HEK293T (cell line): Measurements from ENCODE around the gene NTN4.

ENCODE experiments used
- CTCF ChIA-PET: fragments of 350-600 bp; formaldehyde crosslinking; extraction: SDS; loops from one replicate; lab custom pipeline; 2021; ENCODE audit warnings: antibody characterized with exemption, inconsistent platforms; lab: Yijun Ruan, JAX
- POLR2A ChIA-PET: fragments of 350-600 bp; formaldehyde crosslinking; extraction: SDS; loops from one replicate; lab custom pipeline; 2020; ENCODE audit warnings: antibody characterized with exemption, inconsistent platforms; lab: Yijun Ruan, JAX
- DNase-seq: peaks from one replicate; pipeline ENCODE4 v3.0.0; 2012; ENCODE audit warnings: mixed read lengths; ENCODE audit errors: extremely low spot score
- ARNT ChIP-seq: fragments of 450-650 bp; IDR thresholded peaks from 2 replicates; pipeline ENCODE4 v1.6.1; 2017; ENCODE audit warnings: mild to moderate bottlenecking
- BHLHE40 ChIP-seq: fragments of 450-650 bp; IDR thresholded peaks from 2 replicates; pipeline ENCODE4 v1.6.1; 2016; ENCODE audit warnings: mild to moderate bottlenecking, moderate library complexity, borderline replicate concordance
- CTBP1 ChIP-seq: fragments of 450-650 bp; IDR thresholded peaks from 2 replicates; pipeline ENCODE4 v1.6.1; 2016; ENCODE audit warnings: borderline replicate concordance
- ELF4 ChIP-seq: fragments of 450-650 bp; IDR thresholded peaks from 2 replicates; pipeline ENCODE4 v1.6.1; 2017; ENCODE audit warnings: antibody characterized with exemption
- FOXA1 ChIP-seq: fragments of 450-650 bp; IDR thresholded peaks from 2 replicates; pipeline ENCODE4 v1.6.1; 2016; ENCODE audit warnings: mild to moderate bottlenecking
- FOXK2 ChIP-seq: fragments of 450-650 bp; IDR thresholded peaks from 2 replicates; pipeline ENCODE4 v1.6.1; 2016; ENCODE audit warnings: mild to moderate bottlenecking
- FOXM1 ChIP-seq: fragments of 450-650 bp; IDR thresholded peaks from 2 replicates; pipeline ENCODE4 v1.6.1; 2017; ENCODE audit warnings: mild to moderate bottlenecking, borderline replicate concordance
- HDGF ChIP-seq: fragments of 450-650 bp; IDR thresholded peaks from 2 replicates; pipeline ENCODE4 v1.6.1; 2017; ENCODE audit warnings: antibody characterized with exemption, borderline replicate concordance
- L3MBTL2 ChIP-seq: fragments of 450-650 bp; conservative IDR thresholded peaks from 2 replicates; pipeline ENCODE4 v1.6.1; 2016; ENCODE audit warnings: mild to moderate bottlenecking
- LEF1 ChIP-seq: fragments of 450-650 bp; IDR thresholded peaks from 2 replicates; pipeline ENCODE4 v1.6.1; 2017; ENCODE audit warnings: mild to moderate bottlenecking, borderline replicate concordance
- NFRKB ChIP-seq: fragments of 450-650 bp; IDR thresholded peaks from 2 replicates; pipeline ENCODE4 v1.6.1; 2016; ENCODE audit warnings: mild to moderate bottlenecking, moderate library complexity
- PKNOX1 ChIP-seq: fragments of 450-650 bp; IDR thresholded peaks from 2 replicates; pipeline ENCODE4 v1.6.1; 2016
- SP1 ChIP-seq: fragments of 450-650 bp; IDR thresholded peaks from 2 replicates; pipeline ENCODE4 v1.6.1; 2017
- SUZ12 ChIP-seq: fragments of 450-650 bp; IDR thresholded peaks from 2 replicates; pipeline ENCODE4 v1.6.1; 2016; ENCODE audit warnings: mild to moderate bottlenecking
- TARDBP ChIP-seq: fragments of 450-650 bp; IDR thresholded peaks from 2 replicates; pipeline ENCODE4 v1.6.1; 2016
- ZNF384 ChIP-seq: fragments of 450-650 bp; IDR thresholded peaks from 2 replicates; pipeline ENCODE4 v1.6.1; 2016

NTN4 gene

GRCh38 chr12:95733141-95733825 is 57.3 kb downstream of the NTN4 start:
- TF ChIP-seq HDGF (no peak), CTBP1 (0 out of 2 replicates have a peak, but pooled peaks have one; percentile 34), PKNOX1 (peak; percentile 90), SP1 (no peak)
- POLR2A ChIA-PET, result no interaction called here
- CTCF ChIA-PET, result interaction anchor here (0.7 kb wide), 1 partner anchor 34 kb away, joined by 9 read pairs; no protein-coding TSS in a partner anchor
- peak; percentile 33 for DNase-seq

- ChIA-PET POLR2A (no interaction called here), CTCF (no interaction called here)
- no peak for TF ChIP-seq ZNF384
- TF ChIP-seq SP1, result no peak
- TF ChIP-seq FOXM1, result no peak
- no peak for TF ChIP-seq ELF4
- TF ChIP-seq NFRKB, result no peak
- TF ChIP-seq SUZ12, result no peak
- no peak for TF ChIP-seq HDGF
- TF ChIP-seq FOXA1, result no peak
- no peak for TF ChIP-seq L3MBTL2
Observed at GRCh38 chr12:95731519-95731958, 59.0 kb downstream of the NTN4 start.

GRCh38 chr12:95730457-95730856 is 60.1 kb downstream of the NTN4 start:
- DNase-seq, result no peak
- TF ChIP-seq ARNT (no peak), L3MBTL2 (no peak), CTBP1 (no peak), PKNOX1 (no peak), FOXM1 (no peak)
- CTCF ChIA-PET, result interaction anchor here (1.2 kb wide), 1 partner anchor 12 kb away, joined by 3 read pairs; no protein-coding TSS in a partner anchor
- POLR2A ChIA-PET, result no interaction called here

More at GRCh38 chr12:95731519-95731958, 59.0 kb downstream of the NTN4 start:
- DNase-seq, result no peak

GRCh38 chr12:95726903-95727302 is 63.7 kb downstream of the NTN4 start:
- ChIA-PET CTCF (no interaction called here), POLR2A (no interaction called here)
- DNase-seq, result no peak
- no peak for TF ChIP-seq L3MBTL2
- TF ChIP-seq TARDBP, result no peak
- no peak for TF ChIP-seq SUZ12
- TF ChIP-seq SP1, result no peak
- no peak for TF ChIP-seq ARNT

GRCh38 chr12:95724767-95725166 is 65.8 kb downstream of the NTN4 start:
- ChIA-PET POLR2A (no interaction called here), CTCF (no interaction called here)
- TF ChIP-seq L3MBTL2 (no peak), SP1 (no peak), FOXM1 (no peak), CTBP1 (no peak), FOXA1 (no peak), NFRKB (no peak)
- no peak for DNase-seq

- CTCF ChIA-PET, result no interaction called here
- no peak for TF ChIP-seq ARNT
- TF ChIP-seq FOXM1, result no peak
- TF ChIP-seq ELF4, result no peak
- no peak for TF ChIP-seq HDGF
- no peak for TF ChIP-seq PKNOX1
- TF ChIP-seq FOXA1, result no peak
- no peak for TF ChIP-seq FOXK2
- no peak for TF ChIP-seq L3MBTL2
- no peak for TF ChIP-seq CTBP1
- TF ChIP-seq LEF1, result no peak
- no peak for TF ChIP-seq SP1
- no peak for TF ChIP-seq ZNF384
- TF ChIP-seq NFRKB, result no peak
- no peak for TF ChIP-seq SUZ12
- no peak for TF ChIP-seq BHLHE40
- no peak for TF ChIP-seq TARDBP
- DNase-seq, result no peak
- POLR2A ChIA-PET, result no interaction called here
Observed at GRCh38 chr12:95723693-95724384, 66.7 kb downstream of the NTN4 start.

- ChIA-PET CTCF (no interaction called here), POLR2A (no interaction called here)
- TF ChIP-seq SUZ12 (no peak), ARNT (no peak), NFRKB (no peak), FOXK2 (no peak), FOXM1 (no peak), ZNF384 (no peak), SP1 (no peak), FOXA1 (no peak), LEF1 (no peak), CTBP1 (no peak)
- DNase-seq, result no peak
Observed at GRCh38 chr12:95721320-95721719, 69.2 kb downstream of the NTN4 start.
